8988T (cell line): ENCODE results near the gene PDS5A.
"Not testable (repeated sequence)": the region's sequence is repeated elsewhere in the genome, so short reads cannot be mapped to it uniquely, and the experiment has no call there.

ENCODE experiments used
- DNase-seq: peaks from one replicate; pipeline ENCODE4 v3.0.0; 2011

Gene PDS5A, protein sequence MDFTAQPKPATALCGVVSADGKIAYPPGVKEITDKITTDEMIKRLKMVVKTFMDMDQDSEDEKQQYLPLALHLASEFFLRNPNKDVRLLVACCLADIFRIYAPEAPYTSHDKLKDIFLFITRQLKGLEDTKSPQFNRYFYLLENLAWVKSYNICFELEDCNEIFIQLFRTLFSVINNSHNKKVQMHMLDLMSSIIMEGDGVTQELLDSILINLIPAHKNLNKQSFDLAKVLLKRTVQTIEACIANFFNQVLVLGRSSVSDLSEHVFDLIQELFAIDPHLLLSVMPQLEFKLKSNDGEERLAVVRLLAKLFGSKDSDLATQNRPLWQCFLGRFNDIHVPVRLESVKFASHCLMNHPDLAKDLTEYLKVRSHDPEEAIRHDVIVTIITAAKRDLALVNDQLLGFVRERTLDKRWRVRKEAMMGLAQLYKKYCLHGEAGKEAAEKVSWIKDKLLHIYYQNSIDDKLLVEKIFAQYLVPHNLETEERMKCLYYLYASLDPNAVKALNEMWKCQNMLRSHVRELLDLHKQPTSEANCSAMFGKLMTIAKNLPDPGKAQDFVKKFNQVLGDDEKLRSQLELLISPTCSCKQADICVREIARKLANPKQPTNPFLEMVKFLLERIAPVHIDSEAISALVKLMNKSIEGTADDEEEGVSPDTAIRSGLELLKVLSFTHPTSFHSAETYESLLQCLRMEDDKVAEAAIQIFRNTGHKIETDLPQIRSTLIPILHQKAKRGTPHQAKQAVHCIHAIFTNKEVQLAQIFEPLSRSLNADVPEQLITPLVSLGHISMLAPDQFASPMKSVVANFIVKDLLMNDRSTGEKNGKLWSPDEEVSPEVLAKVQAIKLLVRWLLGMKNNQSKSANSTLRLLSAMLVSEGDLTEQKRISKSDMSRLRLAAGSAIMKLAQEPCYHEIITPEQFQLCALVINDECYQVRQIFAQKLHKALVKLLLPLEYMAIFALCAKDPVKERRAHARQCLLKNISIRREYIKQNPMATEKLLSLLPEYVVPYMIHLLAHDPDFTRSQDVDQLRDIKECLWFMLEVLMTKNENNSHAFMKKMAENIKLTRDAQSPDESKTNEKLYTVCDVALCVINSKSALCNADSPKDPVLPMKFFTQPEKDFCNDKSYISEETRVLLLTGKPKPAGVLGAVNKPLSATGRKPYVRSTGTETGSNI (N-terminal part only)

DNA sequence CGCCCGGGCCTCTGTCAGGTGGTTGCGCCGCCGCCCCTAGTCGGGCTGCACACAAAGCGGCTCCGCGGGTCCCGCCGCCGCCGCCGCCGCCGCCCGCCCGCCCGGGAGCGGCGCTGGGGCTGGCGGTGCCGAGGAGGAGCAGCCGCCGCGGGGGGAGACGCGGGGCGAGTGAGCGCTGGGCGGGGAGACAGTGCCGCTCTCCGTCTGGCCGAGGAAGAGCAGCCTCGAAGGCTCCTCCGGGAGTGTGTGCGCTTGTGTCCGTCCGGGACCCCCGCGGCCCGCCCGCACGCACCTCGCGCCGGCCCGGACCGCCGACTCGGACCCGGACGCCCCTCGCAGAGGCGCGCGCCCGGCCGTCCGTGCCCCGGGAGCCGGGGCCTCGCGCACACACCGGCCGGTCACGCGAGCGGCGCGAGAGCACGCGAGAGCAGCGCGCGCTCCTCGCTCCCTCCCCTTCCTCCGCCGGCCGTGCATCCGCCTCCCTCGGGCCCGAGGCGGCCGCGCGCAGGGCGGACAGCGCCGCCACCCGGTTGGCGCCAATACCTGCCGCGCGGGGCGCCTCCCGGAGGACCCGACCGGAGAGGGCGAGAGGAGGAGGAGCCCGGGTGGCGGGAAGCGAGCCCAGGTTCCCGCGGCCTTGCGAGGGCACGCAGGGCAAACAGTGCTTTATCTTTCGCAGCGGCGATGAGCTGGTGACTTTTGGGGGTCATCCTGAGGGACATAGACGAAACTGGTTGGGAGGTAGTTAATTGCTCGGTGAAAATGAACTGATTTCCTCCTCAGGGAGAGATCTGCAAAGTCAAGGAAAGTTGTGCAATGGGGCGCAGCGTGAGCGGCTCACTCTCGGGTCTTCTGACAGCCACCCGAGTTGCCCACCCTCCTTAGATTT, at the start of gene PDS5A:
Gene PDS5A (minus strand): TSS at position 423 of the 889 bp plus-strand sequence. CDS start 1,334 bp downstream, outside the sequence.
- peak; percentile 93 for DNase-seq

DNA sequence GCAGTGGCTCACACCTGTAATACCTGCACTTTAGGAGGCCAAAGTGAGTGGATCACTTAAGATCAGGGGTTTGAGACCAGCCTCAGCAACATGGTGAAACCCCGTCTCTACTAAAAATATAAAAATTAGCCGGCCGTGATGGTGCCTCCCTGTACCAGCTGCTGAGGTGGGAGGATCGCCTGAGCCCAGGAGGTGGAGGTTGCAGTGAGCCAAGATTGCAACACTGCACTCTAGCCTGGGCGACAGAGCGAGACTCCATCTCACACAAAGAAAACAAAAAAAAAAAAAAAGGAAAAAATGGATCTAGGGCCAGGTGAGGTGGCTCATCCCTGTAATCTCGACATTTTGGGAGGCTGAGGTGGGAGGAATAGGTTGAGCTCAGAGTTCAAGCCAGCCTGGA, 46.3 kb upstream of the PDS5A start:
- DNase-seq = not testable (repeated sequence)

DNA sequence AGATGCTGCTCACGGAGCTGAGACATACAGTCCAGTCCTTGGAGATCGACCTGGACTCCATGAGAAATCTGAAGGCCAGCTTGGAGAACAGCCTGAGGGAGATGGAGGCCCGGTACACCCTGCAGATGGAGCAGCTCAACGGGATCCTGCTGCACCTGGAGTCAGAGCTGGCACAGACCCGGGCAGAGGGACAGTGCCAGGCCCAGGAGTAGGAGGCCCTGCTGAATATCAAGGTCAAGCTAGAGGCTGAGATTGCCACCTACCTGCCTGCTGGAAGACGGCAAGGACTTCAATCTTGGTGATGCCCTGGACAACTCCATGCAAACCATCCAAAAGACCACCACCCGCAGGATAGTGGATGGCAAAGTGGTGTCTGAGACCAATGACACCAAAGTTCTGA, 43.4 kb upstream of the PDS5A start:
- DNase-seq = not testable (repeated sequence)

DNA sequence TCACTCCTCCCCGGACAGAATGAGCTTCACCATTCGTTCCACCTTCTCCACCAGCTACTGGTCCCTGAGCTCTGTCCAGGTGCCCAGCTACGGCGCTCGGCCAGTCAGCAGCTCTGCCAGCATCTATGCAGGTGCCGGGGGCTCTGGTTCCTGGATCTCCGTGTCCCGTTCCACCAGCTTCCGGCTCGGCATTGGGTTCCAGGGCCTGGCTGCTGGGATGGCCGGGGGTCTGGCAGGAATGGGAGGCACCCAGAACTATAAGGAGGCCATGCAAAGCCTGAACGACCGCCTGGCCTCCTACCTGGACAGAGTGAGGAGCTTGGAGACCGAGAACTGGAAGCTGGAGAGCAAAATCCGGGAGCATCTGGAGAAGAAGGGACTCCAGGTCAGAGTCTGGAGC, 42.5 kb upstream of the PDS5A start:
- no peak for DNase-seq

DNA sequence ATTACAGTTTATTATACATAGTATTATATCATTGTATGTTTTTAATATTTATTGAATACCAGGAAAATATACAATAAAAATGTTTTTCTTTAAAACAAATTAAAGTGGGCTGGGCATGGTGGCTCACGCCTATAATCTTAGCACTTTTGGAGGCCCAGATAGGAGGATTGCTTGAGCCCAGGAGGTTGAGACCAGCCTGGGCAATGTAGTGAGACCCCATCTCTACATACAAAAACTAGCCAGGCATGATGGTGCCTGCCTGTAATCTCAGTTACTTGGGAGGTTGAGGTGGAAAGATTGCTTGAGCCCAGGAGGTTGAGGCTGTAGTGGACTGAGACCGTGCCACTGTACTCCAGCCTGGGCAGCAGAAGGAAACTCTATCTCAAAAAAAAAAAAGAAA, 38.3 kb upstream of the PDS5A start:
- DNase-seq = no peak

DNA sequence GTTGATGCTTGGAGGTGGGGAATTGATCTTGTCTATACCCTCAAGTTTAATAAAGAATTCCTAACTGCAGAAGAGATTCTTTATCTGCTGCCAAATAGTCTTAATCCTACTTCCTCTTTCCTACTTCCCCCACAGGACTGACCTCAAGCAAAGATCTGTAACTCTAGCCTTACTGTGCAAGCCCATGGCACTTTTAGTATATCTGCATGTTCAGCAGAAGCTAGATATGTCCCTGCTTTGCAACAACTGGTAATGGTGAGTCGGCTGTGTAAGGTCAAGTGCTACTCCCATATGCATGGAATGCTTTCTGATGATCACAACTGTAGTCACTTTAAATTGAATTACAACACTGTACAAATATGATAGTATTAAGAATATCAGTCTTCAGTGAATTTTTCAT, 26.3 kb upstream of the PDS5A start:
- DNase-seq = no peak

DNA sequence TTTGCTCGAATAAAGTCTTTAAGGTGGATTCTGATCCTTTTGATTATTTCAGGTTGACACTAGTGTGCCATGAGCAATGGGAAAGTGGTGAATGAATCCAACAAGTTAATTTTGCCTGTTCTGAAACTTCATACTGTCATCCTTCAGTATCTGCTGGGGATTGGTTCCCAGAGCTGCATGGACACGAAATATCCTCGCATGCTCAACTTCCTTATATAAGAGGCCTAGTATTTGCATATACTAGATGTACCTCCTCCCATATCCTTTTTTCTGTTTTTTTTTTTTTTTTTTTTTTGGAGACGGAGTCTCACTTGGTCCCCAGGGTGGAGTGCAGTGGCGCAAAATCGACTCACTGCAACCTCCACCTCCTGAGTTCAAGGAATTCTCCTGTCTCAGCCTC, 23.0 kb upstream of the PDS5A start:
- no peak for DNase-seq

DNA sequence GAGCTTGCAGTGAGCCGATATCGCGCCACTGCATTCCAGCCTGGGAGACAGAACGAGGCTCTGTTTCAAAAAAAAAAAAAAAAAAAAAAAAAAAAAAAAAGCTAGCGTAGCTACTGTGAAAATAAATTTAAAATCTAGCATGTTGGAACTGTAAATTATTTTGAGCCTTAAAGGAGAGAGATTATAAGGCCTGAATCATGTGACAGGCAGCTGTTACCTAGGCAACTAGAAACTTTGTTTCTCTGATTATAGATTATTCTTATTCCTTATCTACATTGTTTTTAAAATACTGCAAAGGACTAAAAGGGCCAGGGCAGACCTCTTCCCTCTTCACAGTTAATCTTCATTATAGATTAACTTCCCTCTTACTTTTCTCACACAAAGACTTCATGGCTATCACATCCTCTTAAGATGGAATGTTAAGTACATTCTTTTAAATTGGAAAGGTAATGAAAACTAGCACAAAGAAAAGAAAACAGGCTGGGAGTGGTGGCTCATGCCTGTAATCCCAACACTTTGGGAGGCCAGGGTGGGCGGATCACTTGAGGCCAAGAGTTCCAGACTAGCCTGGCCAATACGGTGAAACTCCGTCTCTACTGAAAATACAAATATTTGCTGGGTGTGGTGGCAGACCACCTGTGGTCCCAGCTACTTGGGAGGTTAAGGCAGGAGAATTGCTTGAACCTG, 21.1 kb upstream of the PDS5A start:
- no peak for DNase-seq

DNA sequence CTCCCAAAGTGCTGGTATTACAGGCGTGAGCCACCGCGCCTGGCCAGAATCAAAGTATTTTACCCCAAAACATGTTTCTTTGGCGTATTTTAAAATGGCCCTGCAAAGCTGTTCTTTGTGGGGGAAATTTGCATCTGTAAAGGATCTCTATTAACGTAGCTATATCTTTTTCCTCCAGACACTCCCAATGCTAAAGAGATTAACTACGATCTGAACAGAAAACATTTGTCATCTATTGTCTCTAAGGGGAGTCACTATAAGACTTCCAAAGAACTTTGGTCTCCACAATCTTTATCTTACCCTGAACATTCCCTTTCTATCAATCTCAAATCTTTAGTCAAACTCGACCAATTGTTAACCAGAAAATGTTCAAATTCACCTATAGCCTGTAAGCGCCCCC, 19.1 kb upstream of the PDS5A start:
- no peak for DNase-seq

DNA sequence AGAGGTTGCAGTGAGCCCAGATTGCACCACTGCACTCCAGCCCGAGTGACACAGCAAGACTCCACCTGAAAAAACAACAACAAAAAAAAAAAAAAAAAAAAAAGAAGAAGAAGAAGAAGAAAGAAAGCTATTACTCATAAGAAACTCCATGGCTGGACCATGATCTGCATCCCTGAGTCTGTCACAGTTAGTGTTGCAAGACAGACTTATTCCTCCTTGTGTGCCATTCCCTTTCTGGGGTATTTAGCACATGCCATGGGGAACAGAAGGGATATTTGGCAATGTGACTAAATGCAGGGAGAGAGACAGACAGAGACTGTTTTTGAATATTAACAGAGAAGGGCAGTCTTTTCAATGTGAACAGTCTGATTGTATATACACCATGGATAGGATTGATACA, 16.7 kb upstream of the PDS5A start:
- no peak for DNase-seq

DNA sequence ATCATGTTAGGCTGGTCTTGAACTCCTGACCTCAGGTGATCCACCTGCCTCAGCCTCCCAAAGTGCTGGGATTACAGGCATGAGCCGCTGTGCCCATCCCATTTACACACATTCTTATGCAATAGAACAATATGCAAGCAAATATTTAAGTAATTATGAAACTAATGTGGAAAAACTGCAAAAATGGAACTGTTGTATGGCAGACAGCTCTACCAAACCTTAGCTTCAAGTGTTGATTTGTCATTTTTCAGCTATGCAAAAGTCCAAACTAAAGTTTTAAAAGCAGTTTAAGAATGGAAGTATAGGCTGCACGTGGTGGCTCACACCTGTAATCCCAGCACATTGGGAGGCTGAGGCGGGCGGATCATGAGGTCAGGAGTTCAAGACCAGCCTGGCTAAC, 11.7 kb upstream of the PDS5A start:
- not testable (repeated sequence) for DNase-seq

DNA sequence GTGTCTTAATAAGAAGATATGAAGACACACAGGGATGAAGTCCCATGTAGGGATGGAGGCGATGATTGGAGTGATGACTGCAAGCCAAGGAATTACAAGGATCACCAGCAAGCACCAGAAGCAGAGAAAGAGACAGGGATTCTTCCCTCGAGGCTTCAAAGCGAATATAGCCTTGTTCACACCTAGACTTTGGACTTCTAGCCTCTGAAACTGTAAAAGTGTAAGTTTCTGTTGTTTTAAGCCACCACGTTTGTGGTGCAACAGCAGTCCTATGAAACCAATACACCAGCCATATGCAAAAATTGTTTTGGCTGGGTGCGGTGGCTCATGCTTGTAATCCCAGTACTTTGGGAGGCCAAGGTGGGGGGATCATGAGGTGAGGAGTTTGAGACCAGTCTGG, 9.8 kb upstream of the PDS5A start:
- DNase-seq = no peak

DNA sequence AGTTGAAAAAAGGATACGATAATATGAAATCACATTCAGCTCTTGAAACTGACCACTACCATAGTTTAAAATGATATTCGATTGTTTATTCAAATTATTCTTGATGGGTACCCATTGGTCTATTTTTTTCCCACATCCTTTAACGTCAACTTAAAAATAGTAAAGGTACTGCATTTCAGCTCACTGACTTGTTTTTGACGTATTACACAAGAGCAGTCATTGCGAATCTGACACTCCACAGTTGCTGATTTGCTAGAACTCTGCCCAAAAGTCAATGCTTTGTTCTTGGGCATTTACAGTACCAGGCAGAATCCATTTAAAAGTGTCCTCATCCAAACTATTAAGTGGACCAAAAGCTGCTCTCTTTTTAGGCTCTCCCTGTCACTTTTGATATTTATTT, 1.2 kb upstream of the PDS5A start:
- no peak for DNase-seq

DNA sequence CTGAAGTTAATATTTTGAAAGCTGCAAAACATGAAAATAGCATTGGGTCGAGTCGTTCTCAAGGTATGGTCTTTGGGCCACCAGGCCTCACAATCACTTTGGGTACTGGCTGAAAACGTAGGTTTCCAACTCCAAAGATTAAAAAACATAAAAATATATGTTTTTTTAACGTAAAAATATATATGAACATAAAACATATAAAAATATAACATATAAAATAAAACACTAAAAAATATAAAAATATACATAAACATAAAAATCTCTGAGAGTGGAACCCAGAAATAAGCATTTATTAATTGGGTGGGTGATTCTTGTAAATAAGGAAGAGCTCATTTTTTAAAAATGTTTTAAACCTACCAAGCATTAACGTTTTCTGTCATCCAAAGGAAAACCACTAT, 666 bp upstream of the PDS5A start:
- DNase-seq = no peak

DNA sequence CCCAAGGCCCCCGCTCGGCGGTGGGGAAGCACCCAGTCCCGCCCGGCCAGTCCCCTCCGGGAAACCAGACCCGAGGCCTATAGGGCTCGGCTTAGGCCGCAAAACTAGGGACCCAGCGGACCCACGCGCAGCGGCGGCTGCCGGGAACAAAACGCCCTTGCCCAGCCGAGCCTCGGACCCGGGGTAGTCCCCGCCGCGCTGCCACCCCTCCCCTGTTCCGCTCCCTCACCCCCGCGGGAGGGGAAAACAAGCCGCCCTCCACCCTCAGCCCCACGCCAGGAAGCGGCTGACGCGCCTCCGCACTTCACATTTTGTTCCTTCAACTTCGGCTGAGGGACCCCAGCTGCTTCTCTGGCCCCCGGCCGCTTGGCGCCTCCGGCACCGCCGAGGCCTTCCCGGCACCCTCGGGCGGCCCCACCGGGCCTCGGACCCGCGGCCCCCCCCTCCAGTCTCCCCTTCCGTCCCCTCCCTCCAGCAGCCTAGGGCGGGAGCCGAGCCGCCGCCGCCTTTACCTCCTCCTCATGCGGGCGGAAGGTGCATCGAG, 694 bp downstream of the PDS5A start:
- DNase-seq = peak; percentile 20

DNA sequence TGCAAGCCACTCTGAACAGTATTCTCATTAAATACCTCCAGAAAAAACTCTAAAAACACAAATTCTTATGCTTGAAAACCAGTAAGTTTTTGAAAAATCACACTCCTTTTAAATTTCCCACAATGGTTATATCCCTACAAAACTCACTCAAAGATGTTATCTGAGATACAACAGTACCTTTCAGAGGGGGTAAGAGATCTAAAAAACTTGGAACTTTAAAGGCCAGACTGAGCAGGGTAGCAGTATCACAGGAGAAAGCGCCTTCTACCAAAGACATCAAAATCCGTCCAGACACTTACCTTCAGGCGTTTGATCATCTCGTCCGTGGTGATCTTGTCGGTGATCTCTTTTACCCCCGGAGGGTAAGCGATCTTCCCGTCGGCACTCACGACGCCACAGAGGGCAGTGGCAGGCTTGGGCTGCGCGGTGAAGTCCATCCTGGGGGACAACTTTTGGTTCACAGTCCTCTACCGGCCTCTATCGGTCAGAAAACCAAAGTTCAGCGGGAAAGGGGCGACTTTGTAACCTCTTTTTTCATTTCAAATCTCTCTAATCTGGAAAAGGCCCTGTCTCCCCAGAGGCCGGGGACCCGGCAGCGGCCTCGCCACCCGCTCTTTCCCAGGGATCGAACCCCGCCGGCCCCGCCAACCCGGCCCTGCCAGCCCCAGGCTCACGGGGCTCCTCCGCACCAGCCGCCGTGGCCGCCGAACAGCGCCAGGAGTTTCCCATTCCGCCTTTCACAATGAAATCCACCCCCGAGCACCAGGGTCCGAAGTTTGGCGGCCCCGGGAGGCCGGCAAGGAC, 1.4 kb downstream of the PDS5A start:
- peak; percentile 51 for DNase-seq

DNA sequence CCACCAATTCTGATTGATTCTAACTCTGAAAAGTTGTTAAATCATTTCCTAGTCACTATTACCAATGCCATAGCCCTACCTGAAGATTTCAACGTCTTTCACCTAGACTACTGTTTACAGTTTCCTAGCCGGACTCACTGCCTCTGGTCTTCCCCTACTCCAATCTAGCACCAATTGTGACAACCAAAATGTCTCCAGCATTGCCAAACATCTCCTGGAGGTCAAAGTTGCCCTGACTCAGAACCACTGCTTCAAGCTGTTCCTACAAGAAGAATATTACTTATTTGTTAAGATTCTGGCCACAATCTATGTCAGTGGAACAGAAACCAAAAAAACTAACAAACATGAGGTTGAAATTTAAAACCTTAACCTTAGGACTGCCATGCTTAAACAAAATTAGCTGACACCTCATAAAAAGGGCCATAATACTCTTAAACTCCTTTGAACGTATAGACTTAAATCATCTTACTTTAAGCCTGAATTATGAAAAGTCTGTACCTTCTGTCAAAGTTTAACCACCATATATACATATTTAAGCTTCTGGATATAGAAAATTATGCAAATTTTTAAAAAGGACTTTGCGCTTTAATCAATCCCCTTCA, 2.1 kb downstream of the PDS5A start:
- DNase-seq = no peak

DNA sequence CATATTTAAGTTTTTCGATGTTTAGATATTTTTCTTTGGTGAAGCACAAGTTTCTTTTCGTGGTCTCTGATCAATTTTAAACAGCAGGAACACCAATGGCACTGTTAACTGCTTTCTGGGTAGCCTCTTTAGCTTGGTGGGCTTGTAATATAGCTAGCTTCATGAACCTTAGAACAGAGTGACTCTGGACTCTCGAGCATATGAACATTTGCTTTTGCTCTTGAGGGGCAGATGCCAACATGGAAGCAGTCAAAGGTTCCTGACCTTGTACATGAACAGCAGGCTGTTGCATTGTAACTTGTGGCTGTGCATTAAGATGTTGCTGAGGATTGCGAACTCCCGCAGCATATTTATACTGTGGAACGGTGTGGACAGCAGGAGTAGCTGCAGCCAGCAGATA, 4.7 kb downstream of the PDS5A start:
- DNase-seq = not testable (repeated sequence)

DNA sequence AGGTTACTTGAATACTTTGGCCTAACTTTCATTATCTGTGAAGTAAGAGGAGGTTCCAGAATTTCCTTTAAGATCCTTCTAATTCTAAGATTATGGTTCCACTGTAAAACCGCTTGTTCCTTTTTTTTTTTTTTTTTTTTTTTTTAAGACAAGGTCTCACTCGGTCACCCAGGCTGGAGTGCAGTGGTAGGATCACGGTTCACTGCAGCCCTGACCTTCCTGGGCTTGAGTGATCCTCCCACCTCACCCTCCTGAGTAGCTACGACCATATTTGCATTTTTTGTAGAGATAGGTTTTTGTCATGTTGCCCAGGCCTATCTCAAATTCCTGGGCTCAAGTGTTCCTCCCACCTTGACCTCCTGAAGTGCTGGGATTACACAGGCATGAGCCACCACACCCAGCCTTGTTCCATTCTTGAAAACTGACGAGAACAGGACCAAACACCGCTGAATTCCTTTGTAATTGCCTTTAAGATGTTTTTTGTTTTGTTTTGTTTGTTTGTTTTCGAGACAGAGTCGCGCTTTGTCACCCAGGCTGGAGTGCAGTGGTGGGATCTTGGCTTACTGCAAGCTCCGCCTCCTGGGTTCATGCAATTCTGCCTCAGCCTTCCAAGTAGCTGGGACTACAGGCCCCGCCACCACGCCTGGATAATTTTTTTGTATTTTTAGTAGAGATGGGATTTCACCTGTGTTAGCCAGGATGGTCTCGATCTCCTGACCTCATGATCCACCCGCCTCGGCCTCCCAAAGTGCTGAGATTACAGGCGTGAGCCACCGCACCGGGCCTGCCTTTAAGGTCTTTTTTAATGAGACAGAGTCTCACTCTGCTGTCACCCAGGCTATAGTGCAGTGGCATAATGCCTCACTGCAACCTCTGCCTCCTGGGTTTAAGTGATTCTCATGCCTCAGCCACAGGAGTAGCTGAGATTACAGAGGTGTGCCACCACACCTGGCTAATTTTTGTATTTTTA, 6.8 kb downstream of the PDS5A start:
- DNase-seq = no peak
